ENCODE results near the gene SLC28A3. TPM values are rescaled to one million over a fixed set of nuclear protein-coding genes. Genes with fewer than 3 reads are reported as not detected.
"Not testable (repeated sequence)": the region's sequence is repeated elsewhere in the genome, so short reads cannot be mapped to it uniquely, and the experiment has no call there.

SLC28A3 gene
- polyA plus RNA-seq (2013, experiment 1 of 2) = not detected
- polyA plus RNA-seq (2013, experiment 2 of 2) = not detected

DNA sequence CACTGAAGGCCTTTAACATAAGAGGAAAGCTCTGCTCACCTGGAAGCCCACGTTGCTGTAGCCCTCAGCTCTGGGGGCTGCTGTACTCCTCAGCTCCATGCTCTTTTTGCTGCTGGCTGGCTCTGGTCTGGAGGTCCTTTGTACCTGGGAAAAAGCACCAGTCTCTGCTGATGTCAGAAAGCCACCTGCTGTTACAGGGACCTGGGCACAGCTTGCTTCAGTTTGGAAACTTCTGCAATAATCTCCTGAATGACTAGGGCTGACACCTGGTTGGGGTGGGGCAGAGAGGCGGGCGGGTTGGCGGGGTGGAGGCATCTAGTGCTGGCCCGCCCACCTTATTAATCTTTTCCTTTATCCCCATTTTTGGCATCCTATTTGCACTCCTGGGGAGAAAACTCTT, at the start of gene SLC28A3:
Gene SLC28A3 (minus strand): TSS at position 224 of the 400 bp plus-strand sequence. CDS start 125 bp downstream, at position 99.
- no peak within 1 kb of the TSS for H4K8ac ChIP-seq (ENCODE audit: low read depth, low read length)
- no CpG with 5 or more reads among the region's 5 CpGs for WGBS (ENCODE audit: extremely low coverage, insufficient coverage, low lambda C conversion rate)

GRCh38 chr9:84390254-84390653, 49.7 kb upstream of the SLC28A3 start:
- not testable (repeated sequence) for H3K79me1 ChIP-seq (ENCODE audit: low read length); DNase-seq; H3K4me1 ChIP-seq (ENCODE audit: control insufficient read depth, low read depth, low read length); H4K5ac ChIP-seq (ENCODE audit: low read length); H3K36me3 ChIP-seq (ENCODE audit: control insufficient read depth, insufficient read depth, low read length); H3K56ac ChIP-seq (ENCODE audit: low read length); H3K23ac ChIP-seq (ENCODE audit: low read length); H4K8ac ChIP-seq (ENCODE audit: low read depth, low read length); H3K9ac ChIP-seq (ENCODE audit: low read length); H2BK15ac ChIP-seq (replicated peaks; ENCODE audit: low read depth); H2BK5ac ChIP-seq (ENCODE audit: low read length); H2AK5ac ChIP-seq (ENCODE audit: low read length); H3K4ac ChIP-seq (ENCODE audit: low read depth, low read length); H3K27me3 ChIP-seq (ENCODE audit: insufficient read depth, low read length, poor library complexity); H3K4me2 ChIP-seq (ENCODE audit: low read length); H3K79me2 ChIP-seq (ENCODE audit: control insufficient read depth, insufficient read depth, low read length); H3K27ac ChIP-seq (ENCODE audit: low read depth, low read length); H3K18ac ChIP-seq (ENCODE audit: low read length); H2BK120ac ChIP-seq (ENCODE audit: low read depth, low read length); H3K4me3 ChIP-seq (ENCODE audit: low read length)
- WGBS (ENCODE audit: extremely low coverage, insufficient coverage, low lambda C conversion rate) = no CpG with 5 or more reads among the region's 7 CpGs

More for the DNA sequence above, at the start of gene SLC28A3:
- Histone ChIP-seq H4K5ac (ENCODE audit: low read length) (no peak within 1 kb of the TSS), H3K18ac (ENCODE audit: low read length) (no peak within 1 kb of the TSS), H2AK5ac (ENCODE audit: low read length) (no peak within 1 kb of the TSS), H3K56ac (ENCODE audit: low read length) (no peak within 1 kb of the TSS), H3K27ac (ENCODE audit: low read depth, low read length) (no peak within 1 kb of the TSS), H3K23ac (ENCODE audit: low read length) (no peak within 1 kb of the TSS), H3K4me2 (ENCODE audit: low read length) (no peak within 1 kb of the TSS), H3K79me1 (ENCODE audit: low read length) (no peaks in the 10 kb centered on the region), H3K27me3 (ENCODE audit: insufficient read depth, low read length, poor library complexity) (no peaks in the 10 kb centered on the region), H3K4ac (ENCODE audit: low read depth, low read length) (no peak within 1 kb of the TSS), H3K36me3 (ENCODE audit: control insufficient read depth, insufficient read depth, low read length) (no peaks in the 10 kb centered on the region), H3K4me3 (ENCODE audit: low read length) (no peak within 1 kb of the TSS), H3K9ac (ENCODE audit: low read length) (no peak within 1 kb of the TSS), H2BK120ac (ENCODE audit: low read depth, low read length) (no peak within 1 kb of the TSS), H3K79me2 (ENCODE audit: control insufficient read depth, insufficient read depth, low read length) (no peaks in the 10 kb centered on the region), H3K4me1 (ENCODE audit: control insufficient read depth, low read depth, low read length) (no peaks in the 10 kb centered on the region), H2BK15ac (replicated peaks; ENCODE audit: low read depth) (no peak within 1 kb of the TSS), H2BK5ac (ENCODE audit: low read length) (no peak within 1 kb of the TSS)
- peak; percentile 31 for DNase-seq

- Histone ChIP-seq H3K4me3 (ENCODE audit: low read length) (no peak overlapping the region), H2BK120ac (ENCODE audit: low read depth, low read length) (no peak overlapping the region), H4K5ac (ENCODE audit: low read length) (no peak overlapping the region), H3K4me1 (ENCODE audit: control insufficient read depth, low read depth, low read length) (no peaks in the 10 kb centered on the region), H3K27me3 (ENCODE audit: insufficient read depth, low read length, poor library complexity) (no peaks in the 10 kb centered on the region), H3K36me3 (ENCODE audit: control insufficient read depth, insufficient read depth, low read length) (no peaks in the 10 kb centered on the region), H3K9ac (ENCODE audit: low read length) (no peak overlapping the region), H4K8ac (ENCODE audit: low read depth, low read length) (no peak overlapping the region), H3K27ac (ENCODE audit: low read depth, low read length) (no peak overlapping the region), H2BK15ac (replicated peaks; ENCODE audit: low read depth) (no peak overlapping the region), H3K4me2 (ENCODE audit: low read length) (no peak overlapping the region), H3K23ac (ENCODE audit: low read length) (no peak overlapping the region), H3K56ac (ENCODE audit: low read length) (no peak overlapping the region), H3K79me2 (ENCODE audit: control insufficient read depth, insufficient read depth, low read length) (no peaks in the 10 kb centered on the region), H2BK5ac (ENCODE audit: low read length) (no peak overlapping the region), H2AK5ac (ENCODE audit: low read length) (no peak overlapping the region), H3K4ac (ENCODE audit: low read depth, low read length) (no peak overlapping the region), H3K79me1 (ENCODE audit: low read length) (no peaks in the 10 kb centered on the region), H3K18ac (ENCODE audit: low read length) (no peak overlapping the region)
- DNase-seq = no peak
- no CpG with 5 or more reads among the region's 5 CpGs for WGBS (ENCODE audit: extremely low coverage, insufficient coverage, low lambda C conversion rate)
These were observed 47.3 kb upstream of the SLC28A3 start for GRCh38 chr9:84387821-84388220.

- Histone ChIP-seq H3K18ac (ENCODE audit: low read length) (no peak overlapping the region), H3K27ac (ENCODE audit: low read depth, low read length) (no peak overlapping the region), H3K36me3 (ENCODE audit: control insufficient read depth, insufficient read depth, low read length) (no peaks in the 10 kb centered on the region), H2BK120ac (ENCODE audit: low read depth, low read length) (no peak overlapping the region), H3K4ac (ENCODE audit: low read depth, low read length) (no peak overlapping the region), H2BK5ac (ENCODE audit: low read length) (no peak overlapping the region), H3K79me1 (ENCODE audit: low read length) (no peaks in the 10 kb centered on the region), H3K27me3 (ENCODE audit: insufficient read depth, low read length, poor library complexity) (no peaks in the 10 kb centered on the region), H4K5ac (ENCODE audit: low read length) (no peak overlapping the region), H2BK15ac (replicated peaks; ENCODE audit: low read depth) (no peak overlapping the region), H2AK5ac (ENCODE audit: low read length) (no peak overlapping the region), H3K4me1 (ENCODE audit: control insufficient read depth, low read depth, low read length) (no peaks in the 10 kb centered on the region), H3K56ac (ENCODE audit: low read length) (no peak overlapping the region), H3K4me3 (ENCODE audit: low read length) (no peak overlapping the region), H4K8ac (ENCODE audit: low read depth, low read length) (no peak overlapping the region), H3K79me2 (ENCODE audit: control insufficient read depth, insufficient read depth, low read length) (no peaks in the 10 kb centered on the region), H3K23ac (ENCODE audit: low read length) (no peak overlapping the region), H3K4me2 (ENCODE audit: low read length) (no peak overlapping the region), H3K9ac (ENCODE audit: low read length) (no peak overlapping the region)
- DNase-seq = no peak
- WGBS (ENCODE audit: extremely low coverage, insufficient coverage, low lambda C conversion rate) = no CpG with 5 or more reads among the region's 1 CpG
These were observed 46.2 kb upstream of the SLC28A3 start for GRCh38 chr9:84386753-84387152.

DNA sequence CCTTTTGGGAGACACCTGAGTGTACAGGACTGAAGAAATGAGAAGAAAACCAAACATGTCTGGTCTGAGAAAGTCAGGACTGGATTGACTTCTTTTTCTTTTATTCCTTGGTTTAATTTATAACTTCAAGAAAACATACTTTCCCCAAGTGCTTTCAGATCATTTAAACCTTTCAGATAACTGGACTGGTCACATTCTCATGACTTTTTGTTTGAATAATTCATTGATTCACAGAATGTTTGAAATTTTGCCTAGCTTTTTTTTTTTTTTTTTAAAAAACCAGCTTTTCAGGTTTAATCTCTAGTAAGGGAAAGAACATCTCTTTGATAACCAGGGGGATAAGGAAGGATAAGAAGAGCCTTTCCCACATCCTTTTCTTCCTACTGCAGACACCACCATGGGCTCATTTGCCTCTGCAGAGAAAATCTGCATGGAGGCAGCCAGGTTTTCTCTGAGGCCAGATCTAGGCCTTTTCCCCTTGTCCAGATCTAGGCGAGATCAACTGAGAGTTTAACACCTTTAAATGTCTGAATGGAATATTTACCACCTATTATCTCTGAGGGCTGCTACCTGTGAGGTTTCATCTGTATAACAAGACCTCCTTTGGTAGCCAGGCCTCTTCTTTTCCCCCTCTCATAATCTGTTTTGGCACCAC, 45.0 kb upstream of the SLC28A3 start:
- Histone ChIP-seq H3K4me1 (ENCODE audit: control insufficient read depth, low read depth, low read length) (no peaks in the 10 kb centered on the region), H2BK15ac (replicated peaks; ENCODE audit: low read depth) (no peak overlapping the region), H3K4me2 (ENCODE audit: low read length) (no peak overlapping the region), H3K4me3 (ENCODE audit: low read length) (no peak overlapping the region), H3K79me1 (ENCODE audit: low read length) (no peaks in the 10 kb centered on the region), H3K27me3 (ENCODE audit: insufficient read depth, low read length, poor library complexity) (no peaks in the 10 kb centered on the region), H3K36me3 (ENCODE audit: control insufficient read depth, insufficient read depth, low read length) (no peaks in the 10 kb centered on the region), H3K56ac (ENCODE audit: low read length) (no peak overlapping the region), H3K27ac (ENCODE audit: low read depth, low read length) (no peak overlapping the region), H4K5ac (ENCODE audit: low read length) (no peak overlapping the region), H3K23ac (ENCODE audit: low read length) (no peak overlapping the region), H2BK120ac (ENCODE audit: low read depth, low read length) (no peak overlapping the region), H4K8ac (ENCODE audit: low read depth, low read length) (no peak overlapping the region), H3K18ac (ENCODE audit: low read length) (no peak overlapping the region), H3K79me2 (ENCODE audit: control insufficient read depth, insufficient read depth, low read length) (no peaks in the 10 kb centered on the region), H3K4ac (ENCODE audit: low read depth, low read length) (no peak overlapping the region), H2AK5ac (ENCODE audit: low read length) (no peak overlapping the region), H2BK5ac (ENCODE audit: low read length) (no peak overlapping the region), H3K9ac (ENCODE audit: low read length) (no peak overlapping the region)
- peak; percentile 68 for DNase-seq
- no CpG with 5 or more reads among the region's 1 CpG for WGBS (ENCODE audit: extremely low coverage, insufficient coverage, low lambda C conversion rate)

- no peaks in the 10 kb centered on the region for H3K79me1 ChIP-seq (ENCODE audit: low read length)
- no peaks in the 10 kb centered on the region for H3K4me1 ChIP-seq (ENCODE audit: control insufficient read depth, low read depth, low read length)
- H3K27ac ChIP-seq (ENCODE audit: low read depth, low read length) = no peak overlapping the region
- H3K18ac ChIP-seq (ENCODE audit: low read length) = no peak overlapping the region
- no peak for DNase-seq
- no peak overlapping the region for H3K4me3 ChIP-seq (ENCODE audit: low read length)
- H2BK120ac ChIP-seq (ENCODE audit: low read depth, low read length) = no peak overlapping the region
- H2BK5ac ChIP-seq (ENCODE audit: low read length) = no peak overlapping the region
- no peak overlapping the region for H4K5ac ChIP-seq (ENCODE audit: low read length)
- H3K36me3 ChIP-seq (ENCODE audit: control insufficient read depth, insufficient read depth, low read length) = no peaks in the 10 kb centered on the region
- no peak overlapping the region for H3K23ac ChIP-seq (ENCODE audit: low read length)
- H2BK15ac ChIP-seq (replicated peaks; ENCODE audit: low read depth) = no peak overlapping the region
- peak overlapping the region; percentile 36 for H3K4ac ChIP-seq (ENCODE audit: low read depth, low read length)
- no peak overlapping the region for H3K9ac ChIP-seq (ENCODE audit: low read length)
- H2AK5ac ChIP-seq (ENCODE audit: low read length) = no peak overlapping the region
- no peak overlapping the region for H3K4me2 ChIP-seq (ENCODE audit: low read length)
- no CpG with 5 or more reads among the region's 1 CpG for WGBS (ENCODE audit: extremely low coverage, insufficient coverage, low lambda C conversion rate)
- no peaks in the 10 kb centered on the region for H3K27me3 ChIP-seq (ENCODE audit: insufficient read depth, low read length, poor library complexity)
- no peak overlapping the region for H3K56ac ChIP-seq (ENCODE audit: low read length)
- H4K8ac ChIP-seq (ENCODE audit: low read depth, low read length) = no peak overlapping the region
- no peaks in the 10 kb centered on the region for H3K79me2 ChIP-seq (ENCODE audit: control insufficient read depth, insufficient read depth, low read length)
These were observed 44.1 kb upstream of the SLC28A3 start for GRCh38 chr9:84384617-84385016.
